Activated CD8-positive, alpha-beta memory T cell treated with anti-CD3 and anti-CD28 coated beads for 1 hour (primary cell): ENCODE results near the gene C19orf47.

ENCODE experiments used
- DNase-seq, 2 donors: peaks; one replicate each; pipeline ENCODE4 v3.0.0-alpha.2; 2020; ENCODE audit warnings: low read depth in 1 of 2; ENCODE audit errors: extremely low read depth in 1 of 2

Gene C19orf47

DNA sequence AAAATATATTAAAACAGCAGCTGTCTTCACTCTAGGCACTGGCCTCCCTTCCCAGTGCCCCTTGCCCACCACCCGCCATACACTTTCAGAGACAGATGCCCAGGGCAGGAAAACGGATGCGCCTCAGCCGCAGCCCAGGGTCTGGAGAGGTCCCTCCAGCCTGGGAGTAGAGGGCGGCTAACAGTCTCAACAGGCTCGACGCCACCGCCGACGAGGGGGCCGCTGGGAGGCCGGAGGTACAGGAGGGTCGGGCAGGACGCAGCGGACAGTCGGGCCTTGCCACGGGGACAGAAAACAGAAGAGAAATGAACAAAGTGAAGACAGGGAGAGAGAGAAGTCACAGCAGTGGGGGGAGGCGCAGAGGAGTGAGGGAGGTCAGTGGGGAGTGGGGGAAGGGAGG, 27.1 kb downstream of the C19orf47 start:
- DNase-seq, result no peak

GRCh38 chr19:40320558-40320935, 27.6 kb downstream of the C19orf47 start:
- no peak for DNase-seq

GRCh38 chr19:40317338-40317737, 30.9 kb downstream of the C19orf47 start:
- DNase-seq, result no peak

- DNase-seq, result no peak
Observed at GRCh38 chr19:40315812-40316470, 32.3 kb downstream of the C19orf47 start.

- no peak for DNase-seq
Observed at GRCh38 chr19:40314656-40315055, 33.5 kb downstream of the C19orf47 start.

DNA sequence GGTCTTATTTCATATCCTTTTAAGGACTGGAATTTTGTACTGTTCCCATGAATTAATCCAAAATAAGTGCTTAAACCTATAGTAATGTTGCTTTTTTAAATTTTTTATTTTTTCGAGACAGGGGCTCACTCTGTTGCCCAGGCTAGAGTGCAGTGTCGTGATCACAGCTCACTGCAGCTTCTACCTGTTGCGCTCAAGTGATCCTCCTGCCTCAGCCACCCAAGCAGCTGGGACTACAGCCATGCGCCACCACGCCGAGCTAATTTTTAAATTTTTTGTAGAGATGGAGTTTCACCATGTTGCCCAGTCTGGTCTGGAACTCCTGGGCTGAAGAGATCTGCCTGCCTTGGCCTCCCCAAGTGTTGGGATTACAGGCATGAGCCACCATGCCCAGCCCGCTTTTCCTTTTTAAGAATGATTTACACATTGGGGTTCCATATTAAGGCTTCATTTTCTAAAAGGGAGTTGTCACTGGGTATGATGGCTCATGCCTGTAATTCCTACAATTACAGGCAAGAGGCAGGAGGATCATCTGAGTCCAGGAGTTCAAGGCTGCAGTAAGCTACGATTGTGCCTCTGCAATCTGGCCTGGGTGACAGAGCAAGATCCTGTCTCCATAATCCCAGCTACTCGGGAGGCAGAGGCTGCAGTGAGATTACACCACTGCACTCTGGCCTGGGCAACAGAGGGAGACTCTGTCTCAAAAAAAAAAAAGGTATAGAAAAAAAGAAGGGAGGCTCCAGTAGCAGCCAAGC, 34.8 kb downstream of the C19orf47 start:
- no peak for DNase-seq

DNA sequence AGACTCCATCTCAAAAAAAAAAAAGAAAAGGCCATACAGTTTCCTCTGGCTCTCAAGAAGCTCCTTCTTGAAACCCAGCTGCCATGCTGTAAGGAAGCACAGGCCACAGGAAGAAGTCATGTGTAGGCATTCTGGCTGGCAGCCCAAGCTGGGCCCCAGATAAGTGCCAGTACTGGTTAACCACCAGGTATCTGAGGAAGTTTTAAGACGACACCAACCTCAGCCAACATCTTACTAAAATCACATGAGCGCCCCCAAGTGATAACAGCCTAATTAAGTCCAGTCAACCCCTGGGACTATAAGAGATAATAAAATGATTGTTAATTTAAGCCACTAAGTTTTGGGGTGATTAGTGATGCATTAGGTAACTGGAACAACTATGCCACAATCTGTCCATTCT, 35.7 kb downstream of the C19orf47 start:
- DNase-seq, result no peak

DNA sequence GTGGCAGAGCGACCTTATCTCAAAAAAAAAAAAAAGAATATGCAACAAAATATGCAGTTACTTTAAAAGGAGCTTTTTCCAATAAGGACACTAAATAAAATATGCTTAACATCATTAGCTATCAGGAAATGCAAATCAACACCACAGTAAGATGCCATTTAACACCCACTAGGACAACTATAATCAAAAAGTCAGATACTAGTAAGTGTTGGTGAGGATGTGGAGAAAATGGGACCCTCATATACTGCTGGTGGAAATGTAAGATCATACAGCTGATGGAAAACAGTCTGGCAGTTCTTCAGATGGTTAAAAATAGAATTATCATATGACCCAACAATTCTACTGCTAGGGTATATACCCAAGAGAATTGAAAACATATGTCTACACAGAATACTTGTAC, 38.5 kb downstream of the C19orf47 start:
- DNase-seq, result no peak

DNA sequence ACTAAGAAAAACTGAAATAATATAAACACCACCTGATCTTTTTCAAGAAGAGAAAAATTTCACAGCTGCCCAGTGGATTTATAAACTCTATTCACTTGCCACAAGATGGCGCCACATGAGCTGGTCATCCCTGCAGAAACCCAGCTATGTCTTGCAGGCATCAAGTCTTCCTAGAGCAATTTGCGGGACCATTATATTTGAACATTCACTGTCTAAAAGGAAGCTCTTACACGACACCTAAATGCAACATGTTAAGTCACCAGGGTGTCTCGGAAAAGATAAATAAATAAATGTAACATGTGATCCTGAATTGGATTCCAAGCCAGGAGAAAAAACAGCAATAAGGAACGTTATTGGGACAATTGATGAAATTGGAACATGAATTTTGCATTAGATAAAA, 42.8 kb downstream of the C19orf47 start:
- DNase-seq, result peak; percentile 48 to 56

DNA sequence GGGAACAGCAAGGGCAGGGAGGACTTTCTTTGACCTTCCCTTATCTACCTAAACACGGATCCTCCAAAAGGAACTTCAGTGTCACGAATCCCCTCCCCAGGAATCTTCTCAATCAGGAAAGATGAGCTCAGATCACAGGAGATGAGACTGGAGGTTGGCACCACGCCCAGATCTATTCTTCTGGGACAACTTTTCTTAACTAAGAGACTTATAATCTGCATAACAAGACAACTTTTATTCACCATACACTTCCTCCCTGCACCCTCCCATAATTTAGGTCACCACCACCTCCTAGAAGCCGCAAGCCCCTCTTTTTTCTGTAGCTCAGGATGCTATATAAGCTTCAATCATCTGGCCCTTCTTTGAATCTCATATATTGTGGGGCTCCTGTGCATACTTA, 43.9 kb downstream of the C19orf47 start:
- no peak for DNase-seq

GRCh38 chr19:40303765-40304164, 44.4 kb downstream of the C19orf47 start:
- no peak for DNase-seq

- DNase-seq, result no peak
Observed at GRCh38 chr19:40302224-40303011, 45.8 kb downstream of the C19orf47 start.

- no peak for DNase-seq
Observed at GRCh38 chr19:40300668-40301067, 47.5 kb downstream of the C19orf47 start.

- no peak for DNase-seq
Observed at GRCh38 chr19:40298026-40298425, 50.2 kb downstream of the C19orf47 start.

GRCh38 chr19:40294560-40294959, 53.6 kb downstream of the C19orf47 start:
- DNase-seq, result no peak

GRCh38 chr19:40286971-40287421, 61.2 kb downstream of the C19orf47 start:
- no peak for DNase-seq

DNA sequence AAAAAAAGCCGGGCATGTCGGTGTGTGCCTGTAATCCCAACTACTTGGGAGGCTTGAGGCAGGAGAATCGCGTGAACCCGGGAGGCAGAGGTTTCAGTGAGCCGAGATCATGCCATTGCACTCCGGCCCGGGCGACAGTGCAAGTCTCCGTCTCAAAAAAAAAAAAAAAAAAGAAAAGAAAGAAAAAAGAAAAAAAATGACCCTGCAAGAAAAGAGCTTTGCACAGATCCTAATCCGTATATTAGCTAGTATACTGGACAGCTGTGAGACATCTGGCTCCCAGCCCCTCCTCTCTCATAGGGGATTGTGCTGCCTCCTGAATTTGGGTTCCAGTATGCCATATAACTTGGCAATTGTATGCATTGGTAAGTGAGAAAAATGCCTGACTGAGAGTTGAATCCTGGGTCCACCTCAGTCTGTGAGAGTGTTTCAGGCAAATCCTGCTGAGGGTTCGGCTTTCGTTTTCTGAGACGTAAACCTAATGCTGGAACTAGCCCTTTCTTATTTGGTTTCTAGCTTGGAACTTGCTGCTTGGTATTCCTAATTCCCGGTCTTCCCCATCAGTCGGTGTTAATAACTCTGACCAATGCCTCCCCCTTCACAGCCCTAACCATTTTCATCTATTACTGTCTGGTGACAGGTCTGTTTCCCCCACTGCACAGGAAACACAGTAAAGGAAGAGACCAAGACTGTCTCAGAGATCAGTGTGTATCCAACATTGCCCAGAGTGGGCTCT, 61.8 kb downstream of the C19orf47 start:
- DNase-seq, result no peak

- DNase-seq, result peak; percentile 92 to 98
Observed at GRCh38 chr19:40285353-40286234, 62.6 kb downstream of the C19orf47 start.

GRCh38 chr19:40284501-40285352, 63.5 kb downstream of the C19orf47 start, which contains the start of gene AKT2:
Gene AKT2 (minus strand): TSS chr19:40285345. CDS start chr19:40265267, 20,078 bp downstream.
- peak; percentile 49 to 67 for DNase-seq
